Gastroesophageal sphincter (tissue), 4 donors: ENCODE data around the gene MYH1. TPM values are rescaled to one million over a fixed set of nuclear protein-coding genes. Genes with fewer than 3 reads are reported as not detected.
"Not testable (repeated sequence)": the region's sequence is repeated elsewhere in the genome, so short reads cannot be mapped to it uniquely, and the experiment has no call there.

ENCODE experiments used
- ATAC-seq: fragments of 150-250 bp; one replicate; pipeline ENCODE4 v1.9.1; 2016; ENCODE audit warnings: mild to moderate bottlenecking, moderate library complexity
- H3K27ac ChIP-seq, 4 donors: fragments of 200-600 bp; sonication (generic) in 3 of 4; 1 replicate in 3 of 4; 2 replicates in 1 of 4; pipeline ENCODE4 v1.5.1; 2016 to 2019
- H3K27me3 ChIP-seq: fragments of 200-600 bp; sonication (generic); one replicate; pipeline ENCODE4 v1.5.1; 2019
- H3K36me3 ChIP-seq, 2 donors: fragments of 200-600 bp; sonication (generic); one replicate each; pipeline ENCODE4 v1.5.1; 2019; ENCODE audit warnings: control low read depth in 1 of 2
- H3K4me1 ChIP-seq, 3 donors: fragments of 200-600 bp; sonication (generic); 1 replicate in 2 of 3; 2 replicates in 1 of 3; pipeline ENCODE4 v1.5.1; 2016 to 2019; ENCODE audit warnings: control low read depth in 2 of 3
- H3K4me3 ChIP-seq, 2 donors: fragments of 200-600 bp; sonication (generic); one replicate each; pipeline ENCODE4 v1.5.1; 2019; ENCODE audit warnings: mild to moderate bottlenecking in 1 of 2, moderate library complexity in 1 of 2
- H3K9me3 ChIP-seq, 3 donors: fragments of 200-600 bp; sonication (generic); one replicate each; pipeline ENCODE4 v1.5.1; 2017 to 2019; ENCODE audit warnings: control low read depth in 2 of 3
- CTCF ChIP-seq, 4 experiments: fragments of 200-600 bp in 2 of 4; fragments of 450-650 bp in 2 of 4; sonication (generic) in 1 of 4; IDR thresholded peaks; one replicate each; pipeline ENCODE4 v1.5.1; 2017 to 2019; ENCODE audit warnings: antibody characterized with exemption in 4 of 4, mild to moderate bottlenecking in 2 of 4, moderate library complexity in 2 of 4
- EP300 ChIP-seq: sonication (generic); formaldehyde crosslinking; IDR thresholded peaks from one replicate; pipeline ENCODE4 v1.6.1; 2017; ENCODE audit warnings: antibody characterized with exemption, mild to moderate bottlenecking
- POLR2A ChIP-seq, 2 donors: fragments of 450-650 bp; IDR thresholded peaks; one replicate each; pipeline ENCODE4 v1.6.1; 2017; ENCODE audit warnings: antibody characterized with exemption in 2 of 2, mild to moderate bottlenecking in 2 of 2, moderate library complexity in 1 of 2
- POLR2AphosphoS5 ChIP-seq: sonication (generic); formaldehyde crosslinking; IDR thresholded peaks from one replicate; pipeline ENCODE4 v1.6.1; 2017; ENCODE audit warnings: antibody characterized with exemption
- WGBS, 2 donors: methylation state at CpG; one replicate each; pipeline ENCODE4 v1.1.5; 2018; ENCODE audit warnings: low coverage in 1 of 2; 5-methylcytosine and 5-hydroxymethylcytosine counted together
- total RNA-seq, 4 donors: library from RNA; depleted of rRNA; stranded (reverse); fragments of >200 nt; gene quantifications; one replicate each; pipeline ENCODE4 v1.1.0, GENCODE V29; 2016

The MYH1 gene
- total RNA-seq, 4 donors from 2014 or later = 0.15 TPM; not detected in 3

- ATAC-seq = no peak
- Histone ChIP-seq H3K9me3 (no peaks in the 10 kb centered on the region), H3K27ac (no peak overlapping the region), H3K4me1 (no peaks in the 10 kb centered on the region), H3K27me3 (no peaks in the 10 kb centered on the region), H3K36me3 (no peaks in the 10 kb centered on the region), H3K4me3 (no peak overlapping the region)
- TF ChIP-seq EP300 = no peak
- TF ChIP-seq POLR2A (IDR thresholded peaks at IDR 0.05) = no peak
- no peak for TF ChIP-seq POLR2AphosphoS5
- no peak for TF ChIP-seq CTCF (IDR thresholded peaks at IDR 0.05)
- WGBS, 2 donors = 58 to 81% methylated on average over 3 to 4 of the region's 5 CpGs
Observed at GRCh38 chr17:10556301-10557005, 38.1 kb upstream of the MYH1 start.

- Histone ChIP-seq H3K27me3 (peaks cover 6% of the 10 kb centered on the region), H3K4me1 (no peaks in the 10 kb centered on the region), H3K27ac (no peak overlapping the region), H3K36me3 (no peaks in the 10 kb centered on the region), H3K4me3 (no peak overlapping the region), H3K9me3 (no peaks in the 10 kb centered on the region)
- TF ChIP-seq POLR2AphosphoS5 = no peak
- TF ChIP-seq EP300 = no peak
- TF ChIP-seq POLR2A (IDR thresholded peaks at IDR 0.05) = no peak
- no peak for TF ChIP-seq CTCF (IDR thresholded peaks at IDR 0.05)
- 72 to 76% methylated on average over 4 of the region's 4 CpGs for WGBS, 2 donors
- no peak for ATAC-seq
Observed at GRCh38 chr17:10550014-10550413, 31.7 kb upstream of the MYH1 start.

GRCh38 chr17:10549096-10549842 lies 30.9 kb upstream of the MYH1 start, which contains the start of gene MYH2:
Gene MYH2, minus strand, starts transcription at chr17:10549658. Its CDS starts 1,738 bp downstream, at chr17:10547920.
- Histone ChIP-seq H3K27ac (no peak within 1 kb of the TSS), H3K36me3 (no peaks in the 10 kb centered on the region), H3K4me3 (no peak within 1 kb of the TSS), H3K9me3 (no peaks in the 10 kb centered on the region), H3K27me3 (peaks cover 6% of the 10 kb centered on the region), H3K4me1 (no peaks in the 10 kb centered on the region)
- TF ChIP-seq POLR2AphosphoS5 (no peak), CTCF (IDR thresholded peaks at IDR 0.05) (no peak), EP300 (no peak), POLR2A (IDR thresholded peaks at IDR 0.05) (no peak)
- ATAC-seq = no peak
- WGBS, 2 donors = 41 to 42% methylated on average over 6 to 9 of the region's 9 CpGs

- ATAC-seq = no peak
- Histone ChIP-seq H3K4me3 (no peak overlapping the region), H3K27me3 (peaks cover 6% of the 10 kb centered on the region), H3K36me3 (no peaks in the 10 kb centered on the region), H3K4me1 (no peaks in the 10 kb centered on the region), H3K9me3 (no peaks in the 10 kb centered on the region), H3K27ac (no peak overlapping the region)
- TF ChIP-seq POLR2A (IDR thresholded peaks at IDR 0.05) (no peak), CTCF (IDR thresholded peaks at IDR 0.05) (no peak), POLR2AphosphoS5 (no peak), EP300 (no peak)
- WGBS, 2 donors = 70 to 76% methylated on average over 5 to 6 of the region's 6 CpGs
Observed at GRCh38 chr17:10547351-10547750, 29.0 kb upstream of the MYH1 start.

GRCh38 chr17:10543486-10543885 lies 25.1 kb upstream of the MYH1 start:
- H3K27ac ChIP-seq, H3K27me3 ChIP-seq, H3K4me3 ChIP-seq, H3K36me3 ChIP-seq, ATAC-seq, H3K4me1 ChIP-seq: not testable (repeated sequence)
- peaks cover 0 to 17% (median 0%) of the 10 kb centered on the region in 3 donors for H3K9me3 ChIP-seq
- 67 to 70% methylated on average over 3 to 5 of the region's 5 CpGs for WGBS, 2 donors

- H3K36me3 ChIP-seq, H3K4me3 ChIP-seq, ATAC-seq, H3K4me1 ChIP-seq, H3K27ac ChIP-seq, H3K27me3 ChIP-seq: not testable (repeated sequence)
- WGBS, 2 donors = 81 to 97% methylated on average over 6 of the region's 6 CpGs
- H3K9me3 ChIP-seq = peaks cover 0 to 17% (median 0%) of the 10 kb centered on the region in 3 donors
Observed at GRCh38 chr17:10541179-10541578, 22.8 kb upstream of the MYH1 start.
